Daoy (cell line): ENCODE measurements around the gene ARFRP1. TPM values are rescaled to one million over a fixed set of nuclear protein-coding genes. Genes with fewer than 3 reads are reported as not detected.

Source experiments
- DNase-seq: peaks from one replicate; pipeline ENCODE4 v3.0.0-alpha.2; 2015; ENCODE audit warnings: low read depth
- total RNA-seq: library from RNA; depleted of rRNA; stranded (reverse); fragments of >200 nt; shearing (Covaris generic); gene quantifications from 2 replicates; pipeline ENCODE4 v1.2.3, GENCODE V29; 2014

Gene ARFRP1
- total RNA-seq, 1 experiment from 2014 or later: 25.1 TPM

GRCh38 chr20:63691711-63692435 is 15.9 kb downstream of the ARFRP1 start:
- DNase-seq: no peak

GRCh38 chr20:63690898-63691710 is 16.7 kb downstream of the ARFRP1 start:
- no peak for DNase-seq

- DNase-seq: no peak
These were observed 17.5 kb downstream of the ARFRP1 start for GRCh38 chr20:63690003-63690897.

GRCh38 chr20:63689046-63690002 is 18.5 kb downstream of the ARFRP1 start:
- DNase-seq: peak; percentile 8

- no peak for DNase-seq
These were observed 19.3 kb downstream of the ARFRP1 start for GRCh38 chr20:63688228-63689045.

GRCh38 chr20:63687419-63688178 is 20.2 kb downstream of the ARFRP1 start:
- DNase-seq: no peak

GRCh38 chr20:63686492-63687321 is 21.1 kb downstream of the ARFRP1 start:
- DNase-seq: peak; percentile 69

GRCh38 chr20:63686094-63686491 is 21.7 kb downstream of the ARFRP1 start:
- DNase-seq: no peak

- DNase-seq: no peak
These were observed 22.3 kb downstream of the ARFRP1 start for GRCh38 chr20:63685269-63686026.

- peak; percentile 98 for DNase-seq
These were observed 25.2 kb downstream of the ARFRP1 start for GRCh38 chr20:63682384-63683139.

GRCh38 chr20:63681609-63682142 is 26.1 kb downstream of the ARFRP1 start:
- no peak for DNase-seq

- DNase-seq: no peak
These were observed 26.7 kb downstream of the ARFRP1 start for GRCh38 chr20:63680857-63681608.

GRCh38 chr20:63680427-63680826 is 27.3 kb downstream of the ARFRP1 start:
- no peak for DNase-seq

GRCh38 chr20:63679799-63680305 is 27.9 kb downstream of the ARFRP1 start:
- no peak for DNase-seq

GRCh38 chr20:63678667-63679465 is 28.9 kb downstream of the ARFRP1 start:
- no peak for DNase-seq
